ENCODE results near the gene MGAT4A.

The MGAT4A gene

GRCh38 chr2:98769784-98770183, 38.9 kb upstream of the MGAT4A start:
- Histone ChIP-seq H2AK5ac (ENCODE audit: low read depth, low read length) (no peak overlapping the region), H4K91ac (ENCODE audit: low read depth, low read length, poor library complexity) (no peak overlapping the region), H3K9ac (ENCODE audit: low read depth, low read length, poor library complexity) (no peak overlapping the region), H3K4ac (ENCODE audit: low read length) (no peak overlapping the region), H4K8ac (ENCODE audit: low read depth, low read length) (no peak overlapping the region), H2BK120ac (ENCODE audit: low read depth, low read length) (no peak overlapping the region), H3K36me3 (replicated peaks in 1 of 2; ENCODE audit: control insufficient read depth in 2 of 2, insufficient read depth in 2 of 2, low read length in 2 of 2) (no peaks in the 10 kb centered on the region), H3K27ac (replicated peaks; ENCODE audit: low read length) (no peak overlapping the region), H3K14ac (ENCODE audit: low read length) (no peak overlapping the region), H3K9me3 (replicated peaks in 1 of 2; ENCODE audit: control insufficient read depth in 2 of 2, insufficient read depth in 1 of 2, low read depth in 1 of 2, low read length in 2 of 2) (no peaks in the 10 kb centered on the region), H3K23ac (ENCODE audit: low read depth, low read length, poor library complexity) (no peak overlapping the region), H2BK12ac (ENCODE audit: low read length) (no peak overlapping the region), H3K79me1 (ENCODE audit: low read depth, low read length) (no peaks in the 10 kb centered on the region), H3K27me3 (ENCODE audit: control insufficient read depth in 3 of 3, insufficient read depth in 3 of 3, low read depth in 1 of 3, low read length in 3 of 3) (peaks cover 0 to 9% (median 0%) of the 10 kb centered on the region in 3 experiments), H2BK15ac (ENCODE audit: low read length) (no peak overlapping the region), H3K18ac (ENCODE audit: low read length) (no peak overlapping the region), H3K4me1 (ENCODE audit: control insufficient read depth in 2 of 2, insufficient read depth in 1 of 2, low read depth in 1 of 2, low read length in 2 of 2) (no peaks in the 10 kb centered on the region), H3K4me2 (ENCODE audit: insufficient read depth, low read length, poor library complexity, severe bottlenecking) (no peak overlapping the region), H2AFZ (ENCODE audit: low read length) (peak overlapping the region; percentile 59), H3K4me3 (ENCODE audit: low read length in 2 of 2) (no peak overlapping the region), H2BK5ac (ENCODE audit: low read length) (no peak overlapping the region)
- no peak for DNase-seq (ENCODE audit: low spot score)
- no CpG with 5 or more reads among the region's 14 CpGs for WGBS, 2 donors (ENCODE audit: extremely low coverage in 2 of 2, insufficient read length in 2 of 2, insufficient replicate concordance in 1 of 2)

- Histone ChIP-seq H3K9ac (ENCODE audit: low read depth, low read length, poor library complexity) (no peak overlapping the region), H2AFZ (ENCODE audit: low read length) (no peak overlapping the region), H2BK12ac (ENCODE audit: low read length) (no peak overlapping the region), H3K14ac (ENCODE audit: low read length) (no peak overlapping the region), H2AK5ac (ENCODE audit: low read depth, low read length) (no peak overlapping the region), H2BK120ac (ENCODE audit: low read depth, low read length) (no peak overlapping the region), H4K91ac (ENCODE audit: low read depth, low read length, poor library complexity) (no peak overlapping the region), H4K8ac (ENCODE audit: low read depth, low read length) (no peak overlapping the region), H2BK15ac (ENCODE audit: low read length) (no peak overlapping the region), H3K79me1 (ENCODE audit: low read depth, low read length) (no peaks in the 10 kb centered on the region), H3K9me3 (replicated peaks in 1 of 2; ENCODE audit: control insufficient read depth in 2 of 2, insufficient read depth in 1 of 2, low read depth in 1 of 2, low read length in 2 of 2) (no peaks in the 10 kb centered on the region), H3K4me1 (ENCODE audit: control insufficient read depth in 2 of 2, insufficient read depth in 1 of 2, low read depth in 1 of 2, low read length in 2 of 2) (no peaks in the 10 kb centered on the region), H3K4me3 (ENCODE audit: low read length in 2 of 2) (no peak overlapping the region), H3K23ac (ENCODE audit: low read depth, low read length, poor library complexity) (no peak overlapping the region), H3K18ac (ENCODE audit: low read length) (no peak overlapping the region), H2BK5ac (ENCODE audit: low read length) (no peak overlapping the region), H3K4ac (ENCODE audit: low read length) (no peak overlapping the region), H3K4me2 (ENCODE audit: insufficient read depth, low read length, poor library complexity, severe bottlenecking) (no peak overlapping the region), H3K36me3 (replicated peaks in 1 of 2; ENCODE audit: control insufficient read depth in 2 of 2, insufficient read depth in 2 of 2, low read length in 2 of 2) (no peaks in the 10 kb centered on the region), H3K27ac (replicated peaks; ENCODE audit: low read length) (no peak overlapping the region), H3K27me3 (ENCODE audit: control insufficient read depth in 3 of 3, insufficient read depth in 3 of 3, low read depth in 1 of 3, low read length in 3 of 3) (peaks cover 0 to 9% (median 0%) of the 10 kb centered on the region in 3 experiments)
- no peak for DNase-seq (ENCODE audit: low spot score)
- WGBS, 2 donors (ENCODE audit: extremely low coverage in 2 of 2, insufficient read length in 2 of 2, insufficient replicate concordance in 1 of 2), result no CpG with 5 or more reads among the region's 6 CpGs
Observed at GRCh38 chr2:98769114-98769476, 38.2 kb upstream of the MGAT4A start.

DNA sequence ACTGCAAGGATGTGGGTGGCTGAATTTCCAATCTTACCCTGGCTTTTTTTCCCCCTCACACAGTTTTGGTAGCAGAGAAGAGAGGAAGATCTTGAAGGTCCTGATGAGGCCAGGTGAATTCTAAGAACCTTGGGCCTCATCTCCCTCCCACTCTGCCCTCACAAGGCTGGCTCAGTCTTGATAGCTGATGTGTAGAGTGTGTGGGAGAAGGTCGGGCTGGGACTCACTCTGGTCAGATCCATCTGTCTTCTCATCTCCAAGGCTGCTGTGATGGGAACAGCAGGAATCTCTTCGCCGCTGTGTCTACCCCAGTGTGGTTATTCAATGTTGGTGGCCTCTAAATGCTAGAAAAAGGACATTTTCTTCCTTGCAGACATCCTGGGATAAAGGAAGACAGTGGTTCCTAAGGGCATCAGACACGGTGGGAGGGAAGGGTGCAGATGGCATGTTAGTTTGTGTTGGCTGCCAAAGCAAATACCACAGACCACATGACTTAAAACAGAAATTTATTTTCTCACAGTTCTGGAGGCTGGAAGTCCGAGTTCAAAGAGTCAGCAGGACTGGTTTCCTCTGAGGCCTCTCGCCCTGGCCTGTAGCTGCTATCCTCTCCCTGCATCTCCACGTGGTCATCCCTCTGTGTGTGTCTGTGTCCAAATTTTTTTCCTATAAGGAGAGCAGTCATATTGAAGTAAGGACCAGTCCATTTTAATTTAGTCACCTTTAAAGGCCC, 37.6 kb upstream of the MGAT4A start:
- Histone ChIP-seq H3K36me3 (replicated peaks in 1 of 2; ENCODE audit: control insufficient read depth in 2 of 2, insufficient read depth in 2 of 2, low read length in 2 of 2) (no peaks in the 10 kb centered on the region), H3K79me1 (ENCODE audit: low read depth, low read length) (no peaks in the 10 kb centered on the region), H3K4me2 (ENCODE audit: insufficient read depth, low read length, poor library complexity, severe bottlenecking) (no peak overlapping the region), H3K14ac (ENCODE audit: low read length) (no peak overlapping the region), H3K27ac (replicated peaks; ENCODE audit: low read length) (no peak overlapping the region), H2AK5ac (ENCODE audit: low read depth, low read length) (no peak overlapping the region), H2BK5ac (ENCODE audit: low read length) (no peak overlapping the region), H3K27me3 (ENCODE audit: control insufficient read depth in 3 of 3, insufficient read depth in 3 of 3, low read depth in 1 of 3, low read length in 3 of 3) (peaks cover 0 to 9% (median 0%) of the 10 kb centered on the region in 3 experiments), H2BK15ac (ENCODE audit: low read length) (no peak overlapping the region), H3K9ac (ENCODE audit: low read depth, low read length, poor library complexity) (no peak overlapping the region), H3K4me1 (ENCODE audit: control insufficient read depth in 2 of 2, insufficient read depth in 1 of 2, low read depth in 1 of 2, low read length in 2 of 2) (no peaks in the 10 kb centered on the region), H3K18ac (ENCODE audit: low read length) (no peak overlapping the region), H2AFZ (ENCODE audit: low read length) (no peak overlapping the region), H2BK12ac (ENCODE audit: low read length) (no peak overlapping the region), H3K4ac (ENCODE audit: low read length) (no peak overlapping the region), H4K8ac (ENCODE audit: low read depth, low read length) (no peak overlapping the region), H4K91ac (ENCODE audit: low read depth, low read length, poor library complexity) (no peak overlapping the region), H2BK120ac (ENCODE audit: low read depth, low read length) (no peak overlapping the region), H3K4me3 (ENCODE audit: low read length in 2 of 2) (no peak overlapping the region), H3K9me3 (replicated peaks in 1 of 2; ENCODE audit: control insufficient read depth in 2 of 2, insufficient read depth in 1 of 2, low read depth in 1 of 2, low read length in 2 of 2) (no peaks in the 10 kb centered on the region), H3K23ac (ENCODE audit: low read depth, low read length, poor library complexity) (no peak overlapping the region)
- WGBS, 2 donors (ENCODE audit: extremely low coverage in 2 of 2, insufficient read length in 2 of 2, insufficient replicate concordance in 1 of 2), result no CpG with 5 or more reads among the region's 7 CpGs
- no peak for DNase-seq (ENCODE audit: low spot score)

GRCh38 chr2:98764499-98764898, 33.6 kb upstream of the MGAT4A start:
- Histone ChIP-seq H3K79me1 (ENCODE audit: low read depth, low read length) (no peaks in the 10 kb centered on the region), H3K27ac (replicated peaks; ENCODE audit: low read length) (no peak overlapping the region), H2BK12ac (ENCODE audit: low read length) (no peak overlapping the region), H3K14ac (ENCODE audit: low read length) (no peak overlapping the region), H3K9me3 (replicated peaks in 1 of 2; ENCODE audit: control insufficient read depth in 2 of 2, insufficient read depth in 1 of 2, low read depth in 1 of 2, low read length in 2 of 2) (no peaks in the 10 kb centered on the region), H2AK5ac (ENCODE audit: low read depth, low read length) (no peak overlapping the region), H2BK15ac (ENCODE audit: low read length) (no peak overlapping the region), H3K4me3 (ENCODE audit: low read length in 2 of 2) (no peak overlapping the region), H4K8ac (ENCODE audit: low read depth, low read length) (no peak overlapping the region), H3K4me1 (ENCODE audit: control insufficient read depth in 2 of 2, insufficient read depth in 1 of 2, low read depth in 1 of 2, low read length in 2 of 2) (peaks cover 0 to 3% of the 10 kb centered on the region in 2 donors), H2BK5ac (ENCODE audit: low read length) (no peak overlapping the region), H4K91ac (ENCODE audit: low read depth, low read length, poor library complexity) (no peak overlapping the region), H2BK120ac (ENCODE audit: low read depth, low read length) (no peak overlapping the region), H3K23ac (ENCODE audit: low read depth, low read length, poor library complexity) (no peak overlapping the region), H3K4me2 (ENCODE audit: insufficient read depth, low read length, poor library complexity, severe bottlenecking) (no peak overlapping the region), H3K27me3 (ENCODE audit: control insufficient read depth in 3 of 3, insufficient read depth in 3 of 3, low read depth in 1 of 3, low read length in 3 of 3) (peaks cover 0 to 5% (median 0%) of the 10 kb centered on the region in 3 experiments), H3K18ac (ENCODE audit: low read length) (no peak overlapping the region), H3K4ac (ENCODE audit: low read length) (no peak overlapping the region), H3K9ac (ENCODE audit: low read depth, low read length, poor library complexity) (no peak overlapping the region), H3K36me3 (replicated peaks in 1 of 2; ENCODE audit: control insufficient read depth in 2 of 2, insufficient read depth in 2 of 2, low read length in 2 of 2) (no peaks in the 10 kb centered on the region), H2AFZ (ENCODE audit: low read length) (no peak overlapping the region)
- no CpG with 5 or more reads among the region's 4 CpGs for WGBS, 2 donors (ENCODE audit: extremely low coverage in 2 of 2, insufficient read length in 2 of 2, insufficient replicate concordance in 1 of 2)
- no peak for DNase-seq (ENCODE audit: low spot score)

Measured in neuronal stem cell (in vitro differentiated cells).